Subcutaneous adipose tissue (tissue), 4 donors: ENCODE measurements around the gene RARA. TPM values are rescaled to one million over a fixed set of nuclear protein-coding genes. Genes with fewer than 3 reads are reported as not detected.

Source experiments
- CTCF ChIP-seq: fragments of 450-650 bp; IDR thresholded peaks from one replicate; pipeline ENCODE4 v1.5.1; 2016; ENCODE audit warnings: low read depth, mild to moderate bottlenecking, control low read depth, antibody characterized with exemption, moderate library complexity
- total RNA-seq, 4 donors: library from RNA; depleted of rRNA; stranded (reverse); fragments of >200 nt; gene quantifications; one replicate each; pipeline ENCODE4 v1.1.0, GENCODE V29; 2016

Gene RARA
- total RNA-seq, 4 donors from 2014 or later, result 13.9 to 21.5 (median 17.9) TPM

- TF ChIP-seq CTCF, result no peak
Observed at GRCh38 chr17:40287494-40288369, 21.2 kb upstream of the RARA start, which contains the start of gene CDC6. Gene CDC6, plus strand, starts transcription at chr17:40287879. Its CDS starts 1,542 bp downstream, at chr17:40289421.

GRCh38 chr17:40290629-40291280 lies 18.2 kb upstream of the RARA start:
- no peak for TF ChIP-seq CTCF

- TF ChIP-seq CTCF, result no peak
Observed at GRCh38 chr17:40291281-40291664, 17.7 kb upstream of the RARA start.

- TF ChIP-seq CTCF, result no peak
Observed at GRCh38 chr17:40293363-40293762, 15.6 kb upstream of the RARA start.

GRCh38 chr17:40295488-40296436 lies 13.2 kb upstream of the RARA start:
- no peak for TF ChIP-seq CTCF

- no peak for TF ChIP-seq CTCF
Observed at GRCh38 chr17:40297511-40297910, 11.5 kb upstream of the RARA start.

GRCh38 chr17:40298726-40299125 lies 10.3 kb upstream of the RARA start:
- no peak for TF ChIP-seq CTCF
